Measurements from ENCODE around the gene STX18.

DNA sequence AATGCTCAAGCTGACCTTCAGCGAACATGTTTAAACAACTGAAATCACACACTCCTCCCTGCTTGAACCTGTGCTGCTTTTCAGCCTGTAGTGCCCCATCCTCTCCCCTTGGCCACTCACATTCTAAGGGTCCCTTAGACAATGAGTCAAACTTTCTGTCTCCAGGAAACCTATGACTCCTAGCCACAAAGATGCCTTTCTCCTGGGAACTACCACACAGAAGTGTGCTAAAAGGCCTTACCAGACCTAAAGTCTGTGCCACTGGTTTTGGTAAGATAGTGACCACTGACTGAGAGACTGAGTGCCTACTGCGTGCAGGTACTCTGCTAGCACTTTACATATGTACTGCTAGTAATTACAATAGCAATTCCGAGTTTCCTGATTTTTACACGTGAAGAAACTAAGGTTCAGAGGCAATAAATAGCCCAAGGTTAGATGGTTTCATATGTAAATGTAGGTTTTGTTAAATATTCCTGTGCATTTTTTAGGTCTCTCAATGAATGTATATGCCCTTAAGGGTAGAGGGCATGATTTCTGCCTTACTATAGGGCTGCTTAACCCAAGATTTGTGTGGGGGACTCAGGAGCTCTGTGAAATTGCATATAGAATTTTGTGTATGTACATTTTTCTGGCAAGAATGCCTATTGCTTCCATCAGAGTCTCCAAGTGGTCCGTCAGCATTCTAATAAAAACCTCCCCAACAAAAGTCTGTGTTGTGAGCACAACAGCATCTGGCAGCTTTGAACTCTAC is 83.9 kb downstream of the STX18 start:
- TF ChIP-seq EZH2 (IDR thresholded peaks at IDR 0.05; ENCODE audit: low read length, missing control alignments): no peak
- TF ChIP-seq, protein P1, sequence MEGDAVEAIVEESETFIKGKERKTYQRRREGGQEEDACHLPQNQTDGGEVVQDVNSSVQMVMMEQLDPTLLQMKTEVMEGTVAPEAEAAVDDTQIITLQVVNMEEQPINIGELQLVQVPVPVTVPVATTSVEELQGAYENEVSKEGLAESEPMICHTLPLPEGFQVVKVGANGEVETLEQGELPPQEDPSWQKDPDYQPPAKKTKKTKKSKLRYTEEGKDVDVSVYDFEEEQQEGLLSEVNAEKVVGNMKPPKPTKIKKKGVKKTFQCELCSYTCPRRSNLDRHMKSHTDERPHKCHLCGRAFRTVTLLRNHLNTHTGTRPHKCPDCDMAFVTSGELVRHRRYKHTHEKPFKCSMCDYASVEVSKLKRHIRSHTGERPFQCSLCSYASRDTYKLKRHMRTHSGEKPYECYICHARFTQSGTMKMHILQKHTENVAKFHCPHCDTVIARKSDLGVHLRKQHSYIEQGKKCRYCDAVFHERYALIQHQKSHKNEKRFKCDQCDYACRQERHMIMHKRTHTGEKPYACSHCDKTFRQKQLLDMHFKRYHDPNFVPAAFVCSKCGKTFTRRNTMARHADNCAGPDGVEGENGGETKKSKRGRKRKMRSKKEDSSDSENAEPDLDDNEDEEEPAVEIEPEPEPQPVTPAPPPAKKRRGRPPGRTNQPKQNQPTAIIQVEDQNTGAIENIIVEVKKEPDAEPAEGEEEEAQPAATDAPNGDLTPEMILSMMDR (conservative IDR thresholded peaks at IDR 0.05 in 1 of 2, IDR thresholded peaks at IDR 0.05 in 1 of 2; ENCODE audit: low read depth in 1 of 2, low read length in 2 of 2): no peak
